ENCODE measurements around the gene PKD1.

PKD1 gene

GRCh38 chr16:2042986-2043666, 92.6 kb downstream of the PKD1 start:
- no peak for DNase-seq

GRCh38 chr16:2042171-2042985, 93.3 kb downstream of the PKD1 start:
- no peak for DNase-seq

GRCh38 chr16:2040787-2041522, 94.7 kb downstream of the PKD1 start:
- DNase-seq, result peak; percentile 24

- no peak for DNase-seq
Measured at GRCh38 chr16:2040041-2040786, 95.5 kb downstream of the PKD1 start.

GRCh38 chr16:2039274-2040031, 96.2 kb downstream of the PKD1 start:
- DNase-seq, result no peak

Measured in hematopoietic multipotent progenitor cell treated with erythropoietin and hydrocortisone succinate and interleukin-3 and kit ligand, for 8 days (in vitro differentiated cells).